ENCODE measurements around the gene ART1. TPM values are rescaled to one million over a fixed set of nuclear protein-coding genes. Genes with fewer than 3 reads are reported as not detected.

ART1 gene
- total and polyA plus RNA-seq, 2 of the 4 experiments (the other 2 are of a cell fraction), result not detected

- no peak for TF ChIP-seq RFX5 (IDR thresholded peaks at IDR 0.05; ENCODE audit: low read depth, low read length)
Observed at GRCh38 chr11:3671334-3672254, 26.7 kb downstream of the ART1 start, which contains the start of gene CHRNA10 (continued).

GRCh38 chr11:3674189-3674588 is 29.3 kb downstream of the ART1 start:
- intact Hi-C loops (cut with micrococcal nuclease), result no loop called here
- Histone ChIP-seq H4K5ac (ENCODE audit: low read depth, low read length) (no peak overlapping the region), H3K14ac (replicated peaks; ENCODE audit: low read depth, low read length) (no peak overlapping the region), H3K9ac (ENCODE audit: low read depth, low read length) (no peak overlapping the region), H3K4me2 (ENCODE audit: low read depth, low read length) (no peak overlapping the region), H3K23ac (ENCODE audit: low read depth, low read length) (no peak overlapping the region), H2BK120ac (ENCODE audit: low read depth, low read length) (no peak overlapping the region), H2AFZ (replicated peaks; ENCODE audit: low read length, poor library complexity) (no peak overlapping the region), H3K36me3 (ENCODE audit: control insufficient read depth, insufficient read depth, low read length) (peaks cover 60% of the 10 kb centered on the region), H3K4me1 (ENCODE audit: control insufficient read depth, insufficient read depth, low read length) (peaks cover 3% of the 10 kb centered on the region; the same call in 1 of the 2 replicates), H2BK15ac (ENCODE audit: low read depth, low read length) (no peak overlapping the region), H3K4me3 (ENCODE audit: insufficient read depth, low read depth, low read length) (no peak overlapping the region), H3K56ac (ENCODE audit: extremely low read depth, insufficient read depth, low read length) (no peak overlapping the region), H2BK5ac (ENCODE audit: low read depth, low read length, poor library complexity, severe bottlenecking) (no peak overlapping the region), H2BK20ac (ENCODE audit: low read depth, low read length) (no peak overlapping the region), H3K79me1 (ENCODE audit: low read depth in 1 of 2, low read length in 2 of 2) (peaks cover 14 to 17% of the 10 kb centered on the region in 2 experiments), H3K27me3 (ENCODE audit: control insufficient read depth, insufficient read depth, low read length) (no peaks in the 10 kb centered on the region), H3K4ac (ENCODE audit: low read depth, low read length) (no peak overlapping the region), H3K9me1 (ENCODE audit: insufficient read depth, low read length) (peaks cover 10% of the 10 kb centered on the region; the same call in 1 of the 2 replicates), H3K18ac (ENCODE audit: low read depth, low read length) (no peak overlapping the region), H4K91ac (ENCODE audit: insufficient read depth, low read depth, low read length) (no peak overlapping the region), H3K9me3 (ENCODE audit: control insufficient read depth, insufficient read depth, low read length) (no peaks in the 10 kb centered on the region), H4K8ac (ENCODE audit: low read depth in 2 of 2, low read length in 2 of 2) (no peak overlapping the region), H3K27ac (ENCODE audit: insufficient read depth, low read length) (no peak overlapping the region), H2AK9ac (replicated peaks; ENCODE audit: low read depth, low read length, poor library complexity) (no peak overlapping the region), H4K20me1 (ENCODE audit: insufficient read depth, low read length) (no peaks in the 10 kb centered on the region; the same call in 1 of the 2 replicates), H2AK5ac (ENCODE audit: low read depth, low read length) (no peak overlapping the region)
- BruUV-seq (replicated peaks), result no TSS peak
- ATAC-seq (ENCODE audit: low read depth) (peak; percentile 25; the same call in 1 of the 2 replicates), DNase-seq (peak; percentile 88)
- TF ChIP-seq FOS (IDR thresholded peaks at IDR 0.05; ENCODE audit: low read depth, low read length) (peak; percentile 67), MAZ (IDR thresholded peaks at IDR 0.05; ENCODE audit: borderline replicate concordance, low read depth, low read length) (no peak), CHD1 (IDR thresholded peaks at IDR 0.05; ENCODE audit: low read depth, low read length) (no peak), MXI1 (IDR thresholded peaks at IDR 0.05; ENCODE audit: borderline replicate concordance, low read depth, low read length) (no peak)
- WGBS, 2 experiments (ENCODE audit: extremely low coverage in 2 of 2, insufficient read length in 1 of 2), result no CpG with 5 or more reads among the region's 1 CpG
- POLR2A ChIA-PET (ENCODE audit: unreplicated experiment), result no interaction called here
- CTCF ChIA-PET, result no interaction called here
- in situ Hi-C loops (cut with MboI; ENCODE audit: low sequenced_read_pairs), result no loop called here
- dilution Hi-C loops (cut with HindIII; ENCODE audit: low sequenced_read_pairs, unreplicated experiment), result no loop called here

All from IMR-90 (cell line).